Lower leg skin (tissue), 4 donors: Measurements from ENCODE around the gene DOK7. TPM values are rescaled to one million over a fixed set of nuclear protein-coding genes. Genes with fewer than 3 reads are reported as not detected.

Experiments used
- DNase-seq, 2 donors: peaks; one replicate each; pipeline ENCODE4 v3.0.0-alpha.2; 2019; ENCODE audit warnings: low spot score in 2 of 2
- H3K4me3 ChIP-seq: fragments of 200-600 bp; sonication (generic); 2 replicates; pipeline ENCODE4 v1.5.1; 2017; ENCODE audit warnings: mild to moderate bottlenecking, low read depth; ENCODE audit not compliant: poor library complexity, severe bottlenecking
- POLR2A ChIP-seq, 2 donors: fragments of 450-650 bp; IDR thresholded peaks; one replicate each; pipeline ENCODE4 v1.6.1; 2016 to 2017; ENCODE audit warnings: antibody characterized with exemption in 2 of 2, mild to moderate bottlenecking in 1 of 2, moderate library complexity in 1 of 2
- WGBS, 2 donors: methylation state at CpG; one replicate each; pipeline ENCODE4 v1.1.5; 2018; 5-methylcytosine and 5-hydroxymethylcytosine counted together
- intact Hi-C: fragments of 100-400 bp; cut with DNase I; formaldehyde crosslinking; loops from one replicate; pipeline ENCODE4 v1.15.0; 2023; ENCODE audit warnings: low total_unique reads
- total RNA-seq, 4 donors: library from RNA; depleted of rRNA; stranded (reverse); fragments of >200 nt; gene quantifications; one replicate each; pipeline ENCODE4 v1.1.0, GENCODE V29; 2016
- TF ChIP-seq, protein P1 (sequence below), 3 donors: fragments of 450-650 bp; IDR thresholded peaks; one replicate each; pipeline ENCODE4 v1.5.1; 2016; ENCODE audit warnings: antibody characterized with exemption in 3 of 3, mild to moderate bottlenecking in 3 of 3, moderate library complexity in 2 of 3

DOK7 gene
- total RNA-seq, 4 donors from 2014 or later: 1.9 to 9.8 (median 5.9) TPM

DNA sequence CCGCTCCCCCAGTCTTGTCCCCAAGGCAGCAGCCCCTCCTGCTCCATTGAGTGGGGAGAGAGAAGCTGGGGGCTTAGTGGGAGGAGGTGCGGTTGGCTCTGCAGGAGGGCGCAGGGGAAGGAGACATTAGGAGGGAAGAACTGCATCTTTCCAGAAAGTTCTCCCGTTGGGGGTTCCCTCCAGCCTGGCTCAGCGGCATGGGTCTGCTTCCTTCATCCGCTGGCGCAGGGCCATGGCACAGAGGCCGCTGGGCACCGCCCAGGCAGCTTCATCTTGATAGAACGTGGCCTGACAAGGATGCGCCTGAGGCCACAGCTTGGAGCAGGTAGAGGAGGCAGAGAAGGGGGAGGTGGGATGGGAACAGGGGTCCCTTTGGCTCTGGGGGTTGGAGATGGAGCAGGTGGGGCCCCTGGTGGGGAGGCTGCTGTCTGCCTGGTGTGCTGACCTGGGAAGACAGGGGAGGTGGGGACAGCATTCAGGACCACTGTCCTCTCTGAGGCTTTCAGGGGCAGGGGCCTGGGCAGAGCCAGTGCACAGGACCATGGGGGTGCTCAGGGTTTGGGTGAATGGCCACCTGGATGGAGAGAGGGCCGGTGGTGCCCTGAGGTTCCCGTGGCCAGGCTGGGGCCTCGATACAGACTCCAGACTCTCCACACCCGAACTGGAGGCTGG lies 12.1 kb downstream of the DOK7 start:
- no peak for TF ChIP-seq POLR2A (IDR thresholded peaks at IDR 0.05)
- TF ChIP-seq, protein P1, sequence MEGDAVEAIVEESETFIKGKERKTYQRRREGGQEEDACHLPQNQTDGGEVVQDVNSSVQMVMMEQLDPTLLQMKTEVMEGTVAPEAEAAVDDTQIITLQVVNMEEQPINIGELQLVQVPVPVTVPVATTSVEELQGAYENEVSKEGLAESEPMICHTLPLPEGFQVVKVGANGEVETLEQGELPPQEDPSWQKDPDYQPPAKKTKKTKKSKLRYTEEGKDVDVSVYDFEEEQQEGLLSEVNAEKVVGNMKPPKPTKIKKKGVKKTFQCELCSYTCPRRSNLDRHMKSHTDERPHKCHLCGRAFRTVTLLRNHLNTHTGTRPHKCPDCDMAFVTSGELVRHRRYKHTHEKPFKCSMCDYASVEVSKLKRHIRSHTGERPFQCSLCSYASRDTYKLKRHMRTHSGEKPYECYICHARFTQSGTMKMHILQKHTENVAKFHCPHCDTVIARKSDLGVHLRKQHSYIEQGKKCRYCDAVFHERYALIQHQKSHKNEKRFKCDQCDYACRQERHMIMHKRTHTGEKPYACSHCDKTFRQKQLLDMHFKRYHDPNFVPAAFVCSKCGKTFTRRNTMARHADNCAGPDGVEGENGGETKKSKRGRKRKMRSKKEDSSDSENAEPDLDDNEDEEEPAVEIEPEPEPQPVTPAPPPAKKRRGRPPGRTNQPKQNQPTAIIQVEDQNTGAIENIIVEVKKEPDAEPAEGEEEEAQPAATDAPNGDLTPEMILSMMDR (IDR thresholded peaks at IDR 0.05): no peak
- WGBS, 2 donors: 63 to 64% methylated on average over 15 of the region's 15 CpGs
- intact Hi-C loops: no loop called here
- no peak for DNase-seq
- no peak overlapping the region for H3K4me3 ChIP-seq

DNA sequence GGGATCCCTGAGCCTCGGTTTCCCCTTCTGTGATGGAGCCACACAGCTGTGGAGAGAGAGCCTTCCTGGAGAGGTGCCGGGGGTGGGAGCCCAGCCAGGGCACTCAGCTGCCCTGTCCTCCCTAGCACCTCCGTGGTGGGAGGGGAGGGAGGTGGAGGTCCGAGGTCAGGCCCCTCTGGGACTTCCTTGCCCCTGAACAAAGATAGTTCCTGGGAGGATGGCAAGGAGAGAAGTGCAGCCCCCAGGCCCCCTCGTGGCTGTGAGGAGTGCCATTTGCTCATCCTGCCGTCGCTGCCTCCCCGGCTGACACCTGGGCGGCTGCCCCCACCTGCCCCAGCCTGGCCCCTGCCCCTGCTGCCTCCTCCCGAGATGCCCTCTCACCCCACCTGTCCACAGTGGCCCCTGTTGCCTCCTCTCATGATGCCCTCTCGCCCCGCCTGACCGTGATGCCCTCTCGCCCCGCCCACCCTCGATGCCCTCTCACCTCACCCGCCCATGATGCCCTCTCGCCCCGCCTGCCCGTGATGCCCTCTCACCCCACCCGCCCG lies 12.7 kb downstream of the DOK7 start:
- H3K4me3 ChIP-seq: no peak overlapping the region
- 69 to 78% methylated on average over 21 to 22 of the region's 22 CpGs for WGBS, 2 donors
- TF ChIP-seq, protein P1 (IDR thresholded peaks at IDR 0.05): no peak
- no peak for TF ChIP-seq POLR2A (IDR thresholded peaks at IDR 0.05)
- intact Hi-C loops: no loop called here
- no peak for DNase-seq

DNA sequence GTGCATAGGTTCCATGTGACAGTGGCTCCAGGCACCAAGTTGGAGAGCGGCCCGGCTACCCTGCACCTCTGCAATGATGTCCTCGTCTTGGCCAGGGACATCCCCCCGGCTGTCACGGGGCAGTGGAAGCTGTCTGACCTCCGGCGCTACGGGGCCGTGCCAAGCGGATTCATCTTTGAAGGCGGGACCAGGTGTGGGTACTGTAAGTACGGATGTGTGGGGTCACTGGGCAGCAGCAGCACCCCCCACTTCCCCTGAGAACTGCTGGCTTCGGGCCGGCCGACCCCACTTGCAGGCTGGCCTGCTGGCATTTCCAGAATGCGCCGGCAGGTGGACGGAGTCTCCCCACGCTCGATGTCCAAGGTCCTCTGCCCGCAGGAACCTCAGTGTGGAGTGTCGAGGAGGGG lies 13.2 kb downstream of the DOK7 start:
- intact Hi-C loops: no loop called here
- WGBS, 2 donors: 84 to 90% methylated on average over 16 to 22 of the region's 22 CpGs

DNA sequence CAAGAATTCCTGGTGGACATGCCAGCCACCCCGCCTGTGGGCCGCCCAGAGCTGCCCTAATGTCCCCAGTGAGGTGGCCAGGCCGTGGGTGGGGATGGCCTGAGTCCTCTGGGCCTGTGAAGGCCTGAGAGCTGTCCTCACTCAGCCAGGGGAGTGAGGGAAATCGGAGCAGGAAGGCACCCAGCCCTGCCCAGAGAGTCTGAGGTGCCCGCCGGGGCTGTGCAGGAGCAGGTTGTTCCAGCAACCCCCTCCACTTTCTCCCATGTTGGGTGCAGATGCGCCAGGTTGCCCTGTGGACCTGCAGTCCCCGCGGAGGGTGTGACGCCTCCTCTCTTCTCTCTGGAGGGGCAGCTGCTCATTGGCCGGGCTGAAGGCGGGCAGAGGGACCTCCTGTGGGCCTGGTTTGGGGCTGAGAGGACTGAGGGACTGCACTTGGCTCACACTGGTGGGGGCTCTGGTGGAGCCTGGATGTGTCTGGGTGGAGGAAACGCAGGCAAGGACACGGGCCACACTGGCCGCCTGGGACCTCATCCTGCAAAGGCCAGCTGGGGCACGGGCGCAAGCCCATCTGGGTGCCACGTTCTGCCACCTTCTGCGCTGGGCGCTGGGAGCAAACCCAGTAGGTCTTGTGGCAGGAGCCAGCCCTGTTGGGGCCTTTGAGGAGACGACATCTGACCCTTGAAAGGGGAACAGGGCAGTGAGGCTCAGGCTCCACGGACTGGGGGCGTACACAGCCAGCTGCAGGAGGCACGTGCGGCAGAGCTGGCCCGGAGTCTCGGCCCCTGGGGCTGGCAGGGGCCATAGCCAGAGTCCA lies 14.0 kb downstream of the DOK7 start:
- no peak for DNase-seq
- H3K4me3 ChIP-seq: no peak overlapping the region
- TF ChIP-seq, protein P1 (IDR thresholded peaks at IDR 0.05): no peak
- TF ChIP-seq POLR2A (IDR thresholded peaks at IDR 0.05): no peak
- 86 to 88% methylated on average over 12 to 26 of the region's 27 CpGs for WGBS, 2 donors
- intact Hi-C loops: no loop called here

More for the DNA sequence above, 13.2 kb downstream of the DOK7 start:
- TF ChIP-seq POLR2A (IDR thresholded peaks at IDR 0.05): no peak
- H3K4me3 ChIP-seq: no peak overlapping the region
- no peak for DNase-seq

DNA sequence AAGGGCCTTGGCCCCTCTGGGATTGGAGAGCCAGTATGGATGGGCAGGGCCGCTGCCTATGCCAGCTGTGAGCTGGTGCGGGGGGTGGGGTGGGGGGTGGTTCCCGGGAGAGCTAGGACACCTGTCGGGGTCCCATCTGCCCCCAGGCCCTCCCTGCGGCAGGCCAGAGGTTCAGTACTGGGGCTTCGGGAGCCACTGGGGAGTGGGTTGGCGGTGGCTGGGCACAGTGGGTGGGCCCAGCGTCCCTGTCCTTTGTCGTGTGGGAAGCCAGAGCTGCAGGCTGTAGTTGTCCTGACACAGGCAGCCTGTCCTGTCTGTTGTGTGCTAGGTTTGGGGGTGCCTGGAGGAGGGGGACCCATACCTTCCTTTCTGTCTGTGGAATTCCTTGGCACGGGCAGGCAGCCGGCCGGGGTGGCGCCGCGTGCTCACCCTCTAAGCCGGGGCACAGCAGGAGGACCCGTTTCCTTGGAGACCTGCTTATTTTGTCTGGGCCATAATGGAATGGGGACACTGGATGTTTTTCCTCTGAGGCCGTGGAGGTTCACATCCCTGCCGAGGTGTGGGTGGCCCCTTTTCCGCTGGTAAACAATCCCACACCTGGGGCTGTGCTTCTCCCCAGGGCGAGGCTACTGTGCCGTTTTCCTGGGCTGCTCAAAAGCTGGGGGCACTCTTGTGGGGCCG lies 14.8 kb downstream of the DOK7 start:
- H3K4me3 ChIP-seq: no peak overlapping the region
- TF ChIP-seq, protein P1 (IDR thresholded peaks at IDR 0.05): no peak
- no peak for TF ChIP-seq POLR2A (IDR thresholded peaks at IDR 0.05)
- DNase-seq: no peak
- WGBS, 2 donors: 49 to 64% methylated on average over 15 to 19 of the region's 23 CpGs
- intact Hi-C loops: no loop called here
